Mesothelial cell of epicardium (in vitro differentiated cells): ENCODE measurements around the gene CD68. TPM values are rescaled to one million over a fixed set of nuclear protein-coding genes. Genes with fewer than 3 reads are reported as not detected.

Experiments
- DNase-seq, 2 experiments: peaks; one replicate each; pipeline ENCODE4 v3.0.0; 2021; ENCODE audit warnings: low spot score in 2 of 2; ENCODE audit not compliant: unreplicated experiment in 2 of 2
- H3K27ac Mint-ChIP-seq: 2 replicates; pipeline ENCODE4 v1.8.0; 2021; ENCODE audit warnings: mixed read lengths
- H3K27me3 Mint-ChIP-seq: 2 replicates; pipeline ENCODE4 v1.8.0; 2021; ENCODE audit warnings: low read depth, mixed read lengths
- H3K36me3 Mint-ChIP-seq: 2 replicates; pipeline ENCODE4 v1.8.0; 2021; ENCODE audit warnings: mixed read lengths
- H3K4me1 Mint-ChIP-seq: 2 replicates; pipeline ENCODE4 v1.8.0; 2021; ENCODE audit warnings: mixed read lengths
- H3K4me3 Mint-ChIP-seq: 2 replicates; pipeline ENCODE4 v1.8.0; 2021; ENCODE audit warnings: mild to moderate bottlenecking, moderate library complexity, mixed read lengths
- H3K9me3 Mint-ChIP-seq: 2 replicates; pipeline ENCODE4 v1.8.0; 2021; ENCODE audit warnings: mixed read lengths
- total RNA-seq: library from RNA; stranded (reverse); gene quantifications from 3 replicates; pipeline ENCODE4 v1.2.1, GENCODE V29; 2021
- TF ChIP-seq, protein P1 (sequence below): fragments of 200-600 bp; sonication (generic); IDR thresholded peaks from one replicate; pipeline ENCODE4 v1.5.0; 2021; ENCODE audit warnings: antibody characterized with exemption; ENCODE audit not compliant: unreplicated experiment

The CD68 gene
- total RNA-seq, 1 donor from 2014 or later: 0.78 TPM

- Mint-ChIP-seq H3K9me3 (no peaks in the 10 kb centered on the region), H3K27me3 (no peaks in the 10 kb centered on the region), H3K4me1 (peaks cover 47% of the 10 kb centered on the region), H3K36me3 (peaks cover 3% of the 10 kb centered on the region), H3K27ac (peak overlapping the region; percentile 95), H3K4me3 (peak overlapping the region; percentile 47)
- TF ChIP-seq, protein P1, sequence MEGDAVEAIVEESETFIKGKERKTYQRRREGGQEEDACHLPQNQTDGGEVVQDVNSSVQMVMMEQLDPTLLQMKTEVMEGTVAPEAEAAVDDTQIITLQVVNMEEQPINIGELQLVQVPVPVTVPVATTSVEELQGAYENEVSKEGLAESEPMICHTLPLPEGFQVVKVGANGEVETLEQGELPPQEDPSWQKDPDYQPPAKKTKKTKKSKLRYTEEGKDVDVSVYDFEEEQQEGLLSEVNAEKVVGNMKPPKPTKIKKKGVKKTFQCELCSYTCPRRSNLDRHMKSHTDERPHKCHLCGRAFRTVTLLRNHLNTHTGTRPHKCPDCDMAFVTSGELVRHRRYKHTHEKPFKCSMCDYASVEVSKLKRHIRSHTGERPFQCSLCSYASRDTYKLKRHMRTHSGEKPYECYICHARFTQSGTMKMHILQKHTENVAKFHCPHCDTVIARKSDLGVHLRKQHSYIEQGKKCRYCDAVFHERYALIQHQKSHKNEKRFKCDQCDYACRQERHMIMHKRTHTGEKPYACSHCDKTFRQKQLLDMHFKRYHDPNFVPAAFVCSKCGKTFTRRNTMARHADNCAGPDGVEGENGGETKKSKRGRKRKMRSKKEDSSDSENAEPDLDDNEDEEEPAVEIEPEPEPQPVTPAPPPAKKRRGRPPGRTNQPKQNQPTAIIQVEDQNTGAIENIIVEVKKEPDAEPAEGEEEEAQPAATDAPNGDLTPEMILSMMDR: no peak
- DNase-seq: no peak
Observed at GRCh38 chr17:7557775-7558543, 21.5 kb upstream of the CD68 start.

DNA sequence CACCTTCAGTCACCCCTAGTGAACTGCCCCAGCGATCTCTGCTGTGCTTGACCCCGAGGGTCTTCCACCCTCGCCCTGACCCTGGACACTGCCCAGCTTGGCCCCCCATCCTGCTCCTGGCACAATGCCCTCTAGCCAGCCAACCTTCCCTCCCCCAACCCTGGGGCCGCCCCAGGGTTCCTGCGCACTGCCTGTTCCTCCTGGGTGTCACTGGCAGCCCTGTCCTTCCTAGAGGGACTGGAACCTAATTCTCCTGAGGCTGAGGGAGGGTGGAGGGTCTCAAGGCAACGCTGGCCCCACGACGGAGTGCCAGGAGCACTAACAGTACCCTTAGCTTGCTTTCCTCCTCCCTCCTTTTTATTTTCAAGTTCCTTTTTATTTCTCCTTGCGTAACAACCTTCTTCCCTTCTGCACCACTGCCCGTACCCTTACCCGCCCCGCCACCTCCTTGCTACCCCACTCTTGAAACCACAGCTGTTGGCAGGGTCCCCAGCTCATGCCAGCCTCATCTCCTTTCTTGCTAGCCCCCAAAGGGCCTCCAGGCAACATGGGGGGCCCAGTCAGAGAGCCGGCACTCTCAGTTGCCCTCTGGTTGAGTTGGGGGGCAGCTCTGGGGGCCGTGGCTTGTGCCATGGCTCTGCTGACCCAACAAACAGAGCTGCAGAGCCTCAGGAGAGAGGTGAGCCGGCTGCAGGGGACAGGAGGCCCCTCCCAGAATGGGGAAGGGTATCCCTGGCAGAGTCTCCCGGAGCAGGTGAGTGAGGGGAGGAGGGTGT lies 20.7 kb upstream of the CD68 start, which contains the start of gene TNFSF13:
TSS of gene TNFSF13 (plus strand) at position 207 of the 776 bp plus-strand sequence. CDS start at position 497, 290 bp downstream.
- Mint-ChIP-seq H3K4me3 (peak within 1 kb of the TSS; percentile 93), H3K36me3 (peaks cover 3% of the 10 kb centered on the region), H3K4me1 (peaks cover 48% of the 10 kb centered on the region), H3K27ac (peak within 1 kb of the TSS; percentile 95), H3K9me3 (no peaks in the 10 kb centered on the region), H3K27me3 (no peaks in the 10 kb centered on the region)
- DNase-seq: no peak
- TF ChIP-seq, protein P1: no peak

- TF ChIP-seq, protein P1: no peak
- no peaks in the 10 kb centered on the region for H3K27me3 Mint-ChIP-seq
- peaks cover 54% of the 10 kb centered on the region for H3K4me1 Mint-ChIP-seq
- peak overlapping the region; percentile 98 for H3K27ac Mint-ChIP-seq
- no peaks in the 10 kb centered on the region for H3K9me3 Mint-ChIP-seq
- H3K4me3 Mint-ChIP-seq: peak overlapping the region; percentile 93
- peaks cover 6% of the 10 kb centered on the region for H3K36me3 Mint-ChIP-seq
- no peak for DNase-seq
Observed at GRCh38 chr17:7559320-7560171, 19.9 kb upstream of the CD68 start.

- Mint-ChIP-seq H3K4me3 (peak overlapping the region; percentile 93), H3K27me3 (no peaks in the 10 kb centered on the region), H3K4me1 (peaks cover 54% of the 10 kb centered on the region), H3K9me3 (no peaks in the 10 kb centered on the region), H3K27ac (peak overlapping the region; percentile 98), H3K36me3 (peaks cover 6% of the 10 kb centered on the region)
- peak in 1 of 2 experiments; percentile 80 for DNase-seq
- TF ChIP-seq, protein P1: peak; percentile 36
Observed at GRCh38 chr17:7560172-7561027, 19.0 kb upstream of the CD68 start.
